Hematopoietic multipotent progenitor cell treated with erythropoietin and hydrocortisone succinate and interleukin-3 and kit ligand, for 4 days (in vitro differentiated cells): ENCODE data around the gene MAST3.

Source experiments
- DNase-seq: peaks from one replicate; pipeline ENCODE4 v3.0.0-alpha.2; 2015

MAST3 gene

DNA sequence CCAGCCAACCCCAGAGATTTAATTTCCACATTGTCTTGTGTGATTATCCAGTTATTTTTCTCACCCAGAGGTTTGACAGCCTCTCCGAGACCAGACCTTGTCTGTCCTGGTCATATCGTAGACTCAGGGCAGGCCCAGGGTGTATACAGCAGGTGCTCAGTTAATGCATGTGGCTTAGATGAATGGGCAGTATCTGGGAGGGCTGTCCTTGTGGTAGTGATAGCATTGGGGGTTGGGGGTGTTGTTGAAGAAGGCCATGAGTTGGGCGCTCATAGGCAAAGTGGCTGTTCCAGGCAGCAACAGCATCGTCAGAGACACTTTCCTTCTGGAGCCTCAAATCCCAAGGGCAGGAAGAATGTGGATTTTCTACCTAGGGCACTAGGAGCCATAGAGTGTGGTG, 16.9 kb downstream of the MAST3 start:
- no peak for DNase-seq

DNA sequence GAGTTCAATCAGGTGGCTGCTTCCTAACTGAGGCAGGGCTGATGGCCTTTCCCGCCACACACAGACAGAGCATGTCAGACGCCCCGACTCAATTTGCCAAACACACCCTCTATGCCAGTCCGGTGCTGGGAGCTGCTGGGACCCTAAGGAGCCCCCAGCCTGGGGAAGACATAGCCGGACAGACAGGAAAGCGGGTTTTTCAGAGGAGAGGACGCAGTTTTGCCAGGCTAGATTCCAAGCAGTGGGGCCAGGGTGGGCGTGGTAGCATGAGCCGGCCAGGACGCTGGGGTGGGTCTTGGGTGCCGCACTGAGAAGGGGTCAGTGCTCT, 19.8 kb downstream of the MAST3 start:
- DNase-seq: no peak

DNA sequence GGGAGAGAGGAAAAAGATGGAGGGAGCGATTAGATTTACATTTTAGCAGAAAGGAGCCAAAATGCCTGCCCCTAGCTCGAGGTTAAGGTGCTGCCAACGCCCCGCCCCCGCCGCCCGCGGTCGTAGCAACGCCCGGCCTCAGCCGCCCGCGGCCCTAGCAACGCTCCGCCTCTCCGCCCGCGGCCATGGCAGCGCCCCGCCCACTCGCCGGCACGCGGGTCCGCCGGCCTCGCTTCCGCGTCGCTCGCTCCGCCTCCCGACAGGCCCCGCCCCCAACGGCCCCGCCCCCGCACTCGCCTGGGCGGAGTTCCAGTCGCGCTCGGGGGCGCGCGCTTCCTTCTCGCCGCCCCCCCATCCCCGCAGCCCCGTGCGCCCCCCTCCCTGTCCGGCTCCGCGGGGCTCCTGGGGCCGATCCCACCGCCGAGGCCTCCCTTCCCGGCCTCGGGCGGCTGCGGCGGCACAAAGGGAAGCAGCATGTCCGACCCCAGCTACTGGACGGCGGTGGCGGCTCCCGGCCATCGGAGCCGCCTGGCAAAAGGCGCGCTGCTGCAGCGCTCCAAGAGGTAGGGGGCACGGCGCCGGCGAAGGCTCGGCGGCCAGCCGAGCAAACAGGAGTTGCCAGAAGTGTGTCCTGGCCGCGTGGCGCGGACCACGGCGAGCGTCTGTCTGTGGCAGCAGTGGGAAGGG, 20.3 kb downstream of the MAST3 start:
- DNase-seq: peak; percentile 96

DNA sequence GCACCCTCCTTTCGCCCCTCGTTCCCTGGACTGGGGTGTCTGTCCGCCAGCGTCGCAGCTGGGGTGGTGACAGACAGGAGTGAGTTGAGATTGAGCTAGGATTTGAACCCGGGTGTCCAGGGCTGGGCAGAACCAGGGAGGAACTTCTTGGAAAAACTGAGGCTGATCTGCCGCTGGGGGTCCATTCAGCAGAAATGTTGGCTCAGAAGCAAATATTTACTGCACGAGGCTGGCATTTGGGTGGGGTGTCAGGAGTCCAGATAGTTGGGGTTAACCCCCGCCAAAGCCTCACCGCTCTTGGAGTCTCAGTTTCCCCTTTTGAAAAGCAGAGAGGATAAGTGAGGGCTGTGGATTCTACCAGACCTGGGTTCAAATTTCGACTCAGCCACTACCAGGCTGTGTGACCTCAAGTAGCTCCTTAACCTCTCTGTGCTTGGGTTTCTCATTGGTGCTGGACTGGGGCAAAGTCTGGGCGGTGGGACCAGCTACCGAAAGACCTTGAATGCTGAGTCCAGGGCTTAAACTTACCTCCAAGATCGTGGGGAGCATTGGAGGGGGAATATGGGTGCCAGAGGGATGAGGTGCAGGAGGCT, 20.9 kb downstream of the MAST3 start:
- DNase-seq: no peak

DNA sequence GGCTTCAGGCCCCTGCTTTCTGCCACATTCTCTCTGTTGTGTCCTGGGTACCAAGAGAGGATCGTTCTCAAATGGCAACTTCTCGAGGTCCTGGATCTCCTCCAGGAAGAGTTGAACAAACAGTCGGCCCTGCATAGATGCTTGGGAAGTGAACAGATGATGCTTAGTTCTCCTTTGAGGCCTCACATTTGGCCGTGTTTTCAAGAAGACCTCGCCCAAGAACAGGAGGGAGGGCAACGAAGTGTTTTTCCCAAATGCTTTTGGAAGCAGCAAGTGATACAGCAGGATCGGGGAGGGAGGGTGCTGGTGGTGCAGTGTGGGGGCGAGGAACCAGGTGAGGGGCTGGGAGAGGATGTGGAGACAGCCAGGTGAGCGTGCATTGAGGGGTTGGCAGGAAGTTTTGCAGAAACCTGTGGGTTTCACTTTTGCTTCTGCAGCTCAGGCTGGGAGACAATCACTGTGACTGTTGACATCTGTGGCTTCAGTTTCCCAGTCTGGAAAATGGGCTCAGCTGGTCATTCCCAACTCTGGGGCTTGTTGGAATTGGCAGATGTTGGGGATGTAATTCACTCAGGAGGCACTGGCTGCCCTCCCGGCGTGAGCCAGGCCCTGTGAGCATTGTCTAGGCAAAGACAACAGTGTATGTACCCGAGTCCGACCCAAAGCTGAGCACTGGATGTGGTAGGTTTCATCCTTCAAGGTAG, 21.6 kb downstream of the MAST3 start:
- DNase-seq: no peak

DNA sequence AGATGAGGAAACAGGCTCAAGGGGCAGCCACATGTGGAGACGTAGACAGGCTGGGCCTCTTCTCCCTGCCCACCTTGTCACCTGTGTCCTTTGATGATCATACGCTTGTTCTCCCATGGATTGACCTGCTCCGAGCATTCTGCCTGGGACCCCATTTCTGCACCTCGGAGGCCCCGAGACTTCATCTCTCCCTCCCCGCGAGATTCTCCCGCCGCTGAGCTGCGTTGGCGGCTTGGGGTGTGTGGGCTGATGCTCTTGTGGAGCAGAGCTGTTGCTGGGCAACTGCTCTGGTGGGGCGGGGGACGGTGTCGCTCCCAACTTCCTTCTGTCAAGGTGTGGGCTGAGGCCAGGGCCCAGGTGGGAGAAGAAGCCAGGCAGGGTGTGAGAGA, 22.1 kb downstream of the MAST3 start:
- DNase-seq: no peak

DNA sequence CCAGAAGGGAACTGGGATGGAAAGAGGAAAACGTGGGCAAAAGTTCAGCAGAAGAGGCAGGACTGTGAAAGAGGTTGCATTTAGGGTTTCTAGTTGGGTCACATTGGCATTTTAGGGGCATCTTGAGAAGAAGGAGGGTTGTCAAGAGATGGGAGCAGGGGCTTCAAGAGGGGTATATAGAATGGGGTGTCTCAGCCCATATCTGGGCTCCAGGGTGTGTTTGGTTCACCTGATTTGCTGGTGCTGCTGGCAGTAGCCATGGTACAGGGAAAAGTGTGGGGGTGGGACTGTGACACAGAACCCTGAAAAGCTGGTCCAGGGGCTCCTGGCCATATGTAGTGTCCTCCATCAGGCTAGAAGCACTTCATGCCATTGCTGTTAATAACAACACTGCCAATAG, 22.5 kb downstream of the MAST3 start:
- DNase-seq: no peak

DNA sequence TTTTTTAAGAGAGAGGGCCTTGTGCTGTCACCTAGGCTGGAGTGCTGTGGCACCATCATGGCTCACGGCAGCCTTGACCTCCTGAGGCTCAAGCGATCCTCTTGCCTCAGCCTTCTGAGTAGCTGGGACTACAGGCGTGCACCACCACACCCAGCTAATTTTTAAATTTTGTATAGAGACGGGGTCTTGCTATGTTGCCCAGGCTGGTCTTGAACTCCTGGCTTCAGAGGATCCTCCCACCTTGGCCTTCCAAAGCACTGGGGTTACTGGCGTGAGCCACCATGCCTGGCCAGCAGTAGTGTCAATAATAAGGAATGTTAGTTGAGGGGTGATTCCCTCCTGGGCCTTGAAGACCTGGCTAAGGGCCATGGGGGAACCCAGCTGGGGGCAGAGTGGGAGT, 23.6 kb downstream of the MAST3 start:
- no peak for DNase-seq

DNA sequence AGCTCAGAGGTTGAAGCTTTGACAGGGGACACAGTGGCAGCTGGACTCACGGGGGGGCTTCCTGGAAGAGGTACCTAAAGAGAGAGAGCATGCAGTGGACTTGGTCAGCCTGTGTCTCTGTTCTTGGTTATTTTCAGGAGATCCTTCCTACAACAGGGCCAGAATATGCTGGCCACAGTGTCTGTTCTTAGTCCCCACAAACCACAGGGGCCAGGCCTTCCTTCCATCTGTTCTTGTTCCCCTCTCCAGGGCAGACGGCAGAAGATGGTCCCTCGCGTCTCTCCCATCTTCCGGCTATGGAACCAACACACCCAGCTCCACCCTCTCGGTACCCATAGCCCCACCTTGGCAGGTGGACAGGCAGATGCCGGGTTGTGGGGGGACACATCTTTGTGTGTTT, 24.8 kb downstream of the MAST3 start:
- DNase-seq: no peak

DNA sequence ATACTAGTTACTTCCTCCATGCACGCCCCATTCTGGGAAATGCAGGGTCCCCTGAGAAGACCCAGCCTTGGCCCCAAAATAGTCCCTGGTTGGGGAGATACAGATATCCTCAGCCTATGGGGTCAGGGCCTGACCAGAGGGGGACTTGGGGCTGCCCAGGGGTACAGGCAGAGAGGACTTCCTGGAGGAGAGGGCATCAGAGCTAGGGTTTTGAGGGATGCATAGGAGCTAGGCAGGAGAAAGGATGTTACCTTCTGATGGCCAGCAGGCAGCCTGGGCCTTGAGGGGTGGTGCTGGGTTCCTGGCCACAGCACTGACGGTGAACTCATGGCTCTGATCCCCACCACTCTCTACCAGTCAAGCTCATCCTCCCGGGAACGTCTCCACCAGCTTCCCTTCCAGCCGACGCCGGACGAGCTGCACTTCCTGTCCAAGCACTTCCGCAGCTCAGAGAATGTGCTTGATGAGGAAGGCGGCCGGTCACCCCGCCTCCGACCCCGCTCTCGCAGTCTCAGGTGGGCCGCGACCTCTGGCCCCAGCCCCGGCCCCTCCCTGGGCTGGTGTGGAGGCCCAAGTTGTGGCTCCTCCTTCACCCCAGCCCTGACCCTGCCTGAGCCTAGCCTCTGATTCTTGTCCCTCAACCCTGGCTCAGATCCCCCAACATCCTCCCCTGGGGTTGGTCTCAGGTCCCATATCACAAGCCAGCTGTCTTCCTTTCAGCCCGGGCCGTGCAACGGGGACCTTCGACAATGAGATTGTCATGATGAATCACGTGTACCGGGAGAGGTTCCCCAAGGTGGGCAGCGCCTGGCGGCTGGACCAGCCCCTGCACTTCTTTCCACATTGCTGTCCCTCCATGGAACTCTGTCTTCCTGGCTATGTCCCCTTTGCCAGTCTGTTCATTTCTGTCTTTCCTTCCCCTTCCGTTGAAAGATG, 25.6 kb downstream of the MAST3 start:
- no peak for DNase-seq

DNA sequence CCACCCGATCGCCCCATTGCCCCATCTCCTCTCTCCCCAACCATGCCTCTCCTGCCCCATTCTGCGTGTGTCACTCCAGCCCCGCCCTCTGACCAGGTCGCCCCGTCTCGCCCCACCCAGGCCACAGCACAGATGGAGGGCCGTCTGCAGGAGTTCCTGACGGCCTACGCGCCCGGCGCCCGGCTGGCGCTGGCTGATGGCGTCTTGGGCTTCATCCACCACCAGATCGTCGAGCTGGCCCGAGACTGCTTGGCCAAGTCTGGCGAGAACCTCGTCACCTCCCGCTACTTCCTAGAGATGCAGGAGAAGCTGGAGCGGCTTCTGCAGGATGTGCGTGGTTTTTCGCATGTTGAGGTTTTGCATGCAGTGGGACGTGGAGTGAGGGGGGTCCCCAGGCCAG, 26.2 kb downstream of the MAST3 start:
- DNase-seq: no peak

DNA sequence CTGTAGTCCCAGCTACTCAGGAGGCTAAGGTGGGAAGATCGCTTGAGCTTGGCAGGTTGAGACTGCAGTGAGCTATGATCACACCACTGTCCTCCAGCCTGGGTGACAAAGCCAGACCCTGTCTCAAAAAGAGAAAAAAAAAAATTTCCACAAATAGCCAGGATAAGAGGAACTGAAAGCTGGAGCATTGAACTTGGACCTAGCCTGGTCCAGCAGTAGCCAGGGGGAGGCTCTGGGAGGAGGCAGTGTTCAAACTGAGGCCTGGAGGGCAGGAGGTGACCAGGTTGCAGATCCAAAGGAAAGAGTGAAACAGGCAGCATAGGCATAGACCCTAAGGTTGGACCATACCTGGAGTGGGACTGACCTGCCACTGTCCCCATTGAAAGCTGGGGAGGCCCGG, 28.5 kb downstream of the MAST3 start:
- DNase-seq: no peak

DNA sequence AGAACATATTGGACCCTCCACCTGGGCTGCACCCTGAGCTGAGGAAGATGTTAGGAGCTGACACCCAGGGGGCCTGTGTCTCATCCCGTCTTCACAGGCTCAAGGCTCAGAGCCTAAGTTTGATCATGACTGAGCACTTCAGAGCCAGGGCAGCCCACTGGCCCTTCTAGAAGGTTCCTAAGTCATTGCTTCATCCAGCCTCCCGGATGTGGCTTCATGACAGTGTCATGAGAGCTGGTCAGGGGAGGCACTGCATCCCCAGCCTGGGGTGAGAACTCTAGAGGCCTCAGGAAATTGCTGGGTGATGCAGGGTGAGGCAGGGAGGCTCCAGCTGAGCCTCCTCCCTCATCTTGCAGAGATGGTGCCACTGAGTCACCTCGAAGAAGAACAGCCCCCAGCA, 30.5 kb downstream of the MAST3 start:
- peak; percentile 53 for DNase-seq

DNA sequence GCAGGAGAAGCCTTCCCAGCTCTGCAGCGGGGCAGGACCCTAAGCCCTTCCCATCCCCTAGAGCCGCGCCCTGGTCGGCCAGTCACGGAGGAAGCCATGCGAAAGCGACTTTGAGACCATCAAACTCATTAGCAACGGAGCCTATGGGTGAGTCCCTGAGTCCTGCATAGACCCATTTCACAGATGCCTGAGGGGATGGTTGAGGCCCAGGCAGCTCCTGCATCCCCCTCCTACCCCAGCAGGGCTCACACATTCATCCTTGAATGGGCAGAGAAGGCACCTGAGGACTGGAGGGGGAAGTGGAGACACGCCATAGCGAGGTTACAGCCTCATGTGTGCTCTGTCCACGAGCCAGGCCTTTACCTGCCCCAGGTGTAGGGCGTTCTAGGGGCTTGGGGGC, 31.2 kb downstream of the MAST3 start:
- DNase-seq: no peak

DNA sequence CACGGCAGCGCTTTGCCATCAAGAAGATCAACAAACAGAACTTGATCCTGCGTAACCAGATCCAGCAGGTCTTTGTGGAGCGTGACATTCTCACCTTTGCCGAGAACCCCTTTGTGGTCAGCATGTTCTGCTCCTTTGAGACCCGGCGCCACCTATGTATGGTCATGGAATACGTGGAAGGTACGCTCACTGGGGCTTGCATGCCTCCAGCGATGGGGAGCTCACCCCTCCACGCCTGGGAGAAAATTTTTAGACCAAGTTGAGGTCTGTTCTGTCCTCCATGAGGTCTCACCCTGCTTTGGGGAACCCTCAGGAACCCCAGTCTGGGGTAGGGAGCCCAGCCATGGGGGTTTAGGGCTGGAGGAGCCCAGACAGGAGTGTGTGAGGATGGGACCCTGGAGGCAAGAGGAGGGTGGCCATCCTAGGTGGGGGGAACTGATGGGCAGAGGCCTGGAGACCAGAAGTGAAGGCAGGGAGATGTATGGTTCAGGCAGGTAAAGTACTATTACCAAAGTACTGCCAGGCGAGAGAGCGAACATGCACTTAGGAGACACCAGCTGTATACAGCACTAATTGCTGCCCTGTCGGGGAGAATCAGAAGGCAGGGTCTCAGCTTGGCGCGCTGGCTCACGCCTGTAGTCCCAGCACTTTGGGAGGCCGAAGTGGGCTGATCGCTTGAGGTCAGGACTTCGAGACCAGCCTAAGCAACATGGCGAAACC, 33.1 kb downstream of the MAST3 start:
- no peak for DNase-seq

DNA sequence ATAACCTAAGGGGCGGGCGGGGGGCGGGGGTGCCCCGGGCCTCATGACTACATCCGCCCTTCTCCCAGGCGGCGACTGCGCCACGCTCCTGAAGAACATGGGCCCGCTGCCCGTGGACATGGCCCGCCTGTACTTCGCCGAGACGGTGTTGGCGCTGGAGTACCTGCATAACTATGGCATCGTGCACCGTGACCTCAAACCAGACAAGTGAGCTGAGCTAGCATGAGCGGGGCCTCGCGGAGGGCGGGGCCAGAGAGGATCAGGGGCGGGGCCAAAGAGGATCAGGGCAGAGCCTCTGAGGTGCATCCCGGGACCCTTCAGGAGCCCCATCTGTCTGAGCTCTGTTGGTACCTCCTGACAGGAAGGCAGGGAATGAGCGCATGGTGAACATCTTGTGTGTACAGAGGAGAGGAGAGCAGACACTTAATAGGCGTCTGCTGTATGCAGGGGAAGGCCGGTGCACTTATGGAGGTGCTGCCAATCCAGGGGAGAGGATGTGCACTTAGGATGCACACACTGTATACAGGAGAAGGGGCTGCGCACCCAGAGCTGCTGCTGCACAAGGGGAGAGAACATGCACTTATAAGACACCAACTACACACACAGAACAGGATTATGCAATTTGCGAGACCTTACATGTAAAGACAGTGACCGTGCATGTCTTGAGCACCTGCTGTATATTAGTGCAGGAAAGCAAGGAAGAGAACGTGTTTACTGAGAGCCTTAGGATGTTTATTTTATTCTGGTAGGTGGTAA, 34.4 kb downstream of the MAST3 start:
- no peak for DNase-seq

DNA sequence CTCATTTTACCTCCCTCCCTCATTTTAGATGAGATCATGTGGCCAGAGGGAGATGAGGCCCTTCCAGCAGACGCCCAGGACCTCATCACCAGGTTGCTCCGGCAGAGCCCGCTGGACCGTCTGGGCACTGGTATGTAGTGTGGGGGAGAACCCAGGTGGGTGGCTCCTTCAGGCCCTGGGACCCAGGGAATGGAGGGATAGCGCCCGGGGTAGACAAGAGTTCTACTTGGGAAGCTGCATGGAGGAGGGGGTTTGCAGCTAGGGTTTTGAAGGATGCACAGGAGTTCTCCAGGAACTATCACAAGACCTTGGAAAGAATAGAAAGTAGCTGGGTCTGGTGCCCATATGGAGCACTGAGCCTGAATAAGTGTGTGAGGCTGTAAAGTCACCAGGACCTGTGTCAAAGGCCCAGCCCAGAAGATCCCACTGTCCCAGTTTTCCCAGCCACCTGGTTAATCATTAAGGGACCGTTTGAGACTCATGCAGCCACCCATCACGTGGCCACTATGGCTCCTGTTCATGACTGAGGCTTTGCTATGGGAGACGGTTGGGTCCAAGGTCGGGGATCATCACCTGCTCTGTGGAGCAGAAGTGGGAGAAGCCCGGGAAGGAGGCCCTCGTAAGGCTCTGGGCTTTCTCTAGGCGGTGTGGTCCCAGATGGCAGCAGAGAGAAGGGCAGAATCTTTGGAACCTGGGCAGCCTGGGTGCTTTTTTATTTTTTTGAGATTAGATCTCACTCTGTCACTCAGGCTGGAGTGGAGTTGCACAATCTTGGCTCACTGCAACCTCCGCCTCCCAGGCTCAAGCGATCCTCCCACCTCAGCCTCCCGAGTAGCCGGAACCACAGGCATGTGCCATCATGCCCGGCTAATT, 38.4 kb downstream of the MAST3 start:
- DNase-seq: no peak

DNA sequence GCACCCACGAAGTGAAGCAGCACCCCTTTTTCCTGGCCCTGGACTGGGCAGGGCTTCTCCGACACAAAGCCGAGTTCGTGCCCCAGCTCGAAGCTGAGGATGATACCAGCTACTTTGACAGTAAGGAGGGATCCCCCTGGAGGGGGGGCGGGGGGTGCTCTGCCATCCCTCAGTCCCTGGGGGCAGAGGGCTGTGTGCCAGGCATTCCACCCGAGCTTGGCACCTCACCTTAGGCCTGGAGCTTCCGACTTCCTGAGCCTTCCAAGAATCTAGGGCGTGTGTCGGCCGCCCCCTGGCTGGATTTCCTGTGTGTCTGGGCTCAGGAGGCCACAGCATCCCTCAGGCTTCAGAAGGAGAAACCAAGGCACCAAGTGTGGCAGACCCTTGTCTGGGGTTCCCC, 39.7 kb downstream of the MAST3 start:
- DNase-seq: no peak

DNA sequence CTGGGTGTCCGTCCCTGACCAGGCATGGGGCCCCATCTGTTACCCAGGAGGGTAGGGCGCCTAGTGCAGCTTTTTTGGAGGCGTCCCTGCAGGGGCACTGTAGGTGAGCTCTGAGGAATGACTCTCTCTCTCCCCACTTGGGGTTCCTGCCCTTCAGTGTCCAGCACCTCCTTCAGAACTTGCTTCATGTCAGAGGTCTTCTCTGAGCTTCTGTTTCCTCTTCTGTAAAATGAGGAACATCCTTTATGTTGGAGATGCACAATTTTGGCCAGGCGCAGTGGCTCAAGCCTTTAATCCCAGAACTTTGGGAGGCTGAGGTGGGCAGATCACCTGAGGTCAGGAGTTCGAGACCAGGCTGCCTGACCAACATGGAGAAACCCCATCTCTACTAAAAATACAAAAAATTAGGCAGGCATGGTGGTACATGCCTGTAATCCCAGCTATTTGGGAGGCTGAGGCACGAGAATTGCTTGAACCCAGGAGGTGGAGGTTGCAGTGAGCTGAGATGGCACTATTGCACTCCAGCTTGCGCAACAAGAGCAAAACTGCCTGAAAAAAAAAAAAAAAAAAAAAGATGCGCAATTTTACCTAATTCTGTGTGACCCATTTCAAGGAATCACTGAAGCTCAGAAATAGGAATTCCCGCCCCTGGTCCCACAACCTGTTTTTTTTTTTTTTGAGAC, 40.2 kb downstream of the MAST3 start:
- no peak for DNase-seq

DNA sequence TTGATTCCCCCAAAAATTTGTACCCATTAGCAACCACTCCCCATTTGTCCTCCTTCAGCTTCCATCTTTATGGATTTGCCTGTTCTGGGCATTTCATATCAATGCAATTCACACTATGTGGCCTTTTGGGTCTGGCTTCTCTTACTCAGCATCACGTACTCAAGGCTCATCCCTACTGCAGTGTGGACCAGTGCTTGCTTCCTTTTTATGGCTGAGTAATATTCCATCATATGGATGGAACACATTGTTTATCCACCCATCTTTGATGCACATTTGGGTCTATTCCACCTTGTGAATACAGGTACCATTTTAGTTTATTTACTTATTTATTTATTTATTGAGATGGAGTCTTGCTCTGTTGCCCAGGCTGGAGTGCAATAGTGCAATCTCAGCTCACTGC, 42.9 kb downstream of the MAST3 start:
- no peak for DNase-seq

DNA sequence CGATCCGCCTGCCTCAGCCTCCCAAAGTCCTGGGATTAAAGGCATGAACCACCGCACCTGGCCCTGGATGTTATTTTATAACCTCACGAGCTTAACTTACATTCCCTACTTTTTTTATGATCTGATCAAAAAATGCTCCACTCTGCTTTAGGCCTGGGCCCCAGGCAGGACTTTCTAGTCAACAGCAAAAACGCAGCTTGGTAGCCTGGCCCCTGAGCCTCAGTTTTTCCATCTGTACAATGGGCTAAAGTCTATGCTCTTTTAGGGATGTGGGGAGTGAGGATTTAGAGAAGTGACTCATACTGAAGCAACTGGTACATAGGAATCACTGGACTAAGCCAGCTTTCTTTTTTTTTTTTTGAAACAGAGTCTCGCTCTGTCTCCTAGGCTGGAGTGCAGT, 43.5 kb downstream of the MAST3 start:
- DNase-seq: no peak
